ENCODE measurements around the gene TGFA.

- TF ChIP-seq CTCF (conservative IDR thresholded peaks at IDR 0.05) (no peak), EZH2 (IDR thresholded peaks at IDR 0.05; ENCODE audit: low read depth) (no peak)
These were observed 51.9 kb downstream of the TGFA start for GRCh38 chr2:70501728-70502127.
